Karpas-422 (cell line): ENCODE measurements around the gene RAPGEF3. TPM values are rescaled to one million over a fixed set of nuclear protein-coding genes. Genes with fewer than 3 reads are reported as not detected.

Source experiments
- DNase-seq: peaks from one replicate; pipeline ENCODE4 v3.0.0-alpha.2; 2015
- H2AFZ ChIP-seq: fragments of 200-600 bp; sonication (generic); 2 replicates; pipeline ENCODE4 v1.6.1; 2014; ENCODE audit warnings: antibody characterized with exemption, low read length, mixed read lengths
- H3K27ac ChIP-seq: fragments of 200-600 bp; sonication (generic); 2 replicates; pipeline ENCODE4 v1.5.1; 2014; ENCODE audit warnings: mild to moderate bottlenecking, low read length, moderate library complexity
- H3K27me3 ChIP-seq: fragments of 200-600 bp; sonication (generic); 2 replicates; pipeline ENCODE4 v1.6.1; 2014; ENCODE audit warnings: low read length, mixed read lengths
- H3K36me3 ChIP-seq: fragments of 200-600 bp; sonication (generic); 2 replicates; pipeline ENCODE4 v1.6.1; 2014; ENCODE audit warnings: low read length, mixed read lengths; ENCODE audit not compliant: insufficient read depth
- H3K4me1 ChIP-seq: fragments of 200-600 bp; sonication (generic); 2 replicates; pipeline ENCODE4 v1.6.1; 2014; ENCODE audit warnings: mild to moderate bottlenecking, low read length, mixed read lengths
- H3K4me2 ChIP-seq: fragments of 200-600 bp; sonication (generic); 2 replicates; pipeline ENCODE4 v1.6.1; 2014; ENCODE audit warnings: low read length, low read depth, mild to moderate bottlenecking; ENCODE audit not compliant: poor library complexity, severe bottlenecking
- H3K4me3 ChIP-seq: fragments of 200-600 bp; sonication (generic); 2 replicates; pipeline ENCODE4 v1.5.1; 2014; ENCODE audit warnings: mild to moderate bottlenecking, antibody characterized with exemption, low read length, mixed read lengths
- H3K79me2 ChIP-seq: fragments of 200-600 bp; sonication (generic); 2 replicates; pipeline ENCODE4 v1.6.1; 2014; ENCODE audit warnings: mild to moderate bottlenecking, low read length, mixed read lengths
- H3K9ac ChIP-seq: fragments of 200-600 bp; sonication (generic); 2 replicates; pipeline ENCODE4 v1.6.0; 2014; ENCODE audit warnings: low read length
- H3K9me2 ChIP-seq: fragments of 200-600 bp; sonication (generic), shearing (Covaris generic); replicated peaks from 2 replicates; pipeline ENCODE4 v1.6.0; 2014; ENCODE audit warnings: mild to moderate bottlenecking, low read length, moderate library complexity; ENCODE audit not compliant: insufficient read depth
- H3K9me3 ChIP-seq: fragments of 300-700, 200-600 bp; sonication (generic); 2 replicates; pipeline ENCODE4 v1.6.1; 2014; ENCODE audit warnings: low read length, mixed read lengths
- H4K20me1 ChIP-seq: fragments of 200-600 bp; sonication (generic); 2 replicates; pipeline ENCODE4 v1.6.1; 2014; ENCODE audit warnings: mild to moderate bottlenecking, antibody characterized with exemption, low read length, low read depth; ENCODE audit not compliant: insufficient read depth
- total RNA-seq: library from RNA; depleted of rRNA; stranded (reverse); fragments of >200 nt; shearing (Covaris generic); gene quantifications from 2 replicates; pipeline ENCODE4 v1.2.3, GENCODE V29; 2014; ENCODE audit warnings: low replicate concordance

Gene RAPGEF3
- total RNA-seq, 1 experiment from 2014 or later, result 4.4 TPM

- no peak overlapping the region for H3K4me3 ChIP-seq
- H4K20me1 ChIP-seq, result 0 out of 2 replicates have a peak, but pooled peaks cover 4% of the 10 kb centered on the region
- no peak overlapping the region for H3K4me2 ChIP-seq
- H3K27me3 ChIP-seq, result no peaks in the 10 kb centered on the region
- H3K36me3 ChIP-seq, result 0 out of 2 replicates have a peak, but pooled peaks cover 4% of the 10 kb centered on the region
- no peak overlapping the region for H2AFZ ChIP-seq
- no peak overlapping the region for H3K9ac ChIP-seq
- peaks cover 75% of the 10 kb centered on the region for H3K79me2 ChIP-seq
- H3K9me3 ChIP-seq, result no peaks in the 10 kb centered on the region
- DNase-seq, result no peak
- H3K9me2 ChIP-seq, result no peaks in the 10 kb centered on the region
- peaks cover 68% of the 10 kb centered on the region for H3K4me1 ChIP-seq
- H3K27ac ChIP-seq, result no peak overlapping the region
These were observed 43.2 kb upstream of the RAPGEF3 start for GRCh38 chr12:47801904-47802246.

GRCh38 chr12:47801170-47801903 is 42.7 kb upstream of the RAPGEF3 start:
- Histone ChIP-seq H4K20me1 (0 out of 2 replicates have a peak, but pooled peaks cover 4% of the 10 kb centered on the region), H3K27me3 (no peaks in the 10 kb centered on the region), H3K4me2 (no peak overlapping the region), H3K9me3 (no peaks in the 10 kb centered on the region), H3K9ac (no peak overlapping the region), H3K79me2 (peaks cover 69% of the 10 kb centered on the region), H3K4me3 (no peak overlapping the region), H3K36me3 (0 out of 2 replicates have a peak, but pooled peaks cover 4% of the 10 kb centered on the region), H3K9me2 (no peaks in the 10 kb centered on the region), H3K4me1 (peaks cover 68% of the 10 kb centered on the region), H2AFZ (no peak overlapping the region), H3K27ac (peak overlapping the region; percentile 28; the same call in 1 of the 2 replicates)
- no peak for DNase-seq

GRCh38 chr12:47800582-47800981 is 41.9 kb upstream of the RAPGEF3 start:
- Histone ChIP-seq H3K79me2 (peaks cover 62% of the 10 kb centered on the region), H3K27ac (peak overlapping the region; percentile 28; the same call in 1 of the 2 replicates), H3K4me3 (no peak overlapping the region), H3K9ac (no peak overlapping the region), H3K9me3 (no peaks in the 10 kb centered on the region), H3K4me1 (peaks cover 61% of the 10 kb centered on the region), H3K27me3 (no peaks in the 10 kb centered on the region), H4K20me1 (no peaks in the 10 kb centered on the region), H3K9me2 (no peaks in the 10 kb centered on the region), H3K4me2 (no peak overlapping the region), H2AFZ (no peak overlapping the region), H3K36me3 (0 out of 2 replicates have a peak, but pooled peaks cover 4% of the 10 kb centered on the region)
- DNase-seq, result no peak

GRCh38 chr12:47799357-47799955 is 40.8 kb upstream of the RAPGEF3 start:
- no peaks in the 10 kb centered on the region for H4K20me1 ChIP-seq
- H2AFZ ChIP-seq, result no peak overlapping the region
- peaks cover 50% of the 10 kb centered on the region for H3K79me2 ChIP-seq
- no peak overlapping the region for H3K4me3 ChIP-seq
- H3K9me3 ChIP-seq, result no peaks in the 10 kb centered on the region
- H3K27ac ChIP-seq, result peak overlapping the region; percentile 67
- DNase-seq, result no peak
- peak overlapping the region; percentile 35; the same call in 1 of the 2 replicates for H3K9ac ChIP-seq
- H3K27me3 ChIP-seq, result no peaks in the 10 kb centered on the region
- H3K9me2 ChIP-seq, result no peaks in the 10 kb centered on the region
- H3K36me3 ChIP-seq, result peaks cover 5% of the 10 kb centered on the region; the same call in 1 of the 2 replicates
- no peak overlapping the region for H3K4me2 ChIP-seq
- peaks cover 50% of the 10 kb centered on the region for H3K4me1 ChIP-seq

- Histone ChIP-seq H3K27me3 (no peaks in the 10 kb centered on the region), H3K27ac (no peak overlapping the region), H3K4me1 (peaks cover 40% of the 10 kb centered on the region), H3K4me3 (no peak overlapping the region), H3K79me2 (peaks cover 40% of the 10 kb centered on the region), H3K9ac (no peak overlapping the region), H4K20me1 (no peaks in the 10 kb centered on the region), H3K9me2 (no peaks in the 10 kb centered on the region), H2AFZ (no peak overlapping the region), H3K4me2 (no peak overlapping the region), H3K9me3 (no peaks in the 10 kb centered on the region), H3K36me3 (peaks cover 5% of the 10 kb centered on the region; the same call in 1 of the 2 replicates)
- DNase-seq, result no peak
These were observed 39.8 kb upstream of the RAPGEF3 start for GRCh38 chr12:47798382-47798948.

- H3K27me3 ChIP-seq, result no peaks in the 10 kb centered on the region
- H3K9me3 ChIP-seq, result no peaks in the 10 kb centered on the region
- no peaks in the 10 kb centered on the region for H3K9me2 ChIP-seq
- peaks cover 30% of the 10 kb centered on the region for H3K4me1 ChIP-seq
- no peak overlapping the region for H2AFZ ChIP-seq
- H4K20me1 ChIP-seq, result no peaks in the 10 kb centered on the region
- H3K4me3 ChIP-seq, result no peak overlapping the region
- peak; percentile 80 for DNase-seq
- no peak overlapping the region for H3K9ac ChIP-seq
- H3K4me2 ChIP-seq, result no peak overlapping the region
- H3K27ac ChIP-seq, result no peak overlapping the region
- peaks cover 8% of the 10 kb centered on the region; the same call in 1 of the 2 replicates for H3K36me3 ChIP-seq
- H3K79me2 ChIP-seq, result peaks cover 30% of the 10 kb centered on the region
These were observed 38.8 kb upstream of the RAPGEF3 start for GRCh38 chr12:47797441-47797840.

GRCh38 chr12:47795814-47796411 is 37.2 kb upstream of the RAPGEF3 start:
- H3K9me3 ChIP-seq, result no peaks in the 10 kb centered on the region
- H3K79me2 ChIP-seq, result peaks cover 15% of the 10 kb centered on the region
- H3K4me3 ChIP-seq, result no peak overlapping the region
- no peaks in the 10 kb centered on the region for H4K20me1 ChIP-seq
- DNase-seq, result no peak
- H3K27ac ChIP-seq, result no peak overlapping the region
- peaks cover 11% of the 10 kb centered on the region; the same call in 1 of the 2 replicates for H3K36me3 ChIP-seq
- H3K27me3 ChIP-seq, result no peaks in the 10 kb centered on the region
- H2AFZ ChIP-seq, result no peak overlapping the region
- peaks cover 15% of the 10 kb centered on the region for H3K4me1 ChIP-seq
- no peaks in the 10 kb centered on the region for H3K9me2 ChIP-seq
- no peak overlapping the region for H3K9ac ChIP-seq
- no peak overlapping the region for H3K4me2 ChIP-seq
